Loucy (cell line): ENCODE data around the gene NIN.

Experiments used
- H2AFZ ChIP-seq: fragments of 200-600 bp; sonication (generic); 2 replicates; pipeline ENCODE4 v1.6.0; 2016; ENCODE audit warnings: antibody characterized with exemption, mild to moderate bottlenecking, low read length, moderate library complexity
- H3F3A ChIP-seq: fragments of 200-600 bp; 2 replicates; pipeline ENCODE4 v1.6.0; 2016; ENCODE audit warnings: antibody characterized with exemption, low read depth, mild to moderate bottlenecking
- H3K27me3 ChIP-seq: fragments of 200-600 bp; sonication (generic); 2 replicates; pipeline ENCODE4 v1.6.1; 2014; ENCODE audit warnings: low read length, mild to moderate bottlenecking; ENCODE audit not compliant: insufficient read depth, poor library complexity, severe bottlenecking
- H3K36me3 ChIP-seq: fragments of 200-600 bp; sonication (generic); 2 replicates; pipeline ENCODE4 v1.6.1; 2016; ENCODE audit warnings: low read length; ENCODE audit not compliant: insufficient read depth
- H3K4me1 ChIP-seq: fragments of 200-600 bp; sonication (generic); 2 replicates; pipeline ENCODE4 v1.5.1; 2014; ENCODE audit warnings: low read length, mild to moderate bottlenecking; ENCODE audit not compliant: insufficient read depth, poor library complexity, severe bottlenecking
- H3K4me2 ChIP-seq: fragments of 200-600 bp; sonication (generic); 2 replicates; pipeline ENCODE4 v1.6.0; 2014; ENCODE audit warnings: antibody characterized with exemption, low read length, low read depth, mild to moderate bottlenecking; ENCODE audit not compliant: poor library complexity, severe bottlenecking
- H3K4me3 ChIP-seq: fragments of 200-600 bp; sonication (generic); 2 replicates; pipeline ENCODE4 v1.5.1; 2014; ENCODE audit warnings: low read length, mild to moderate bottlenecking, mixed read lengths; ENCODE audit not compliant: poor library complexity, severe bottlenecking
- H3K79me2 ChIP-seq: fragments of 200-600 bp; sonication (generic); 2 replicates; pipeline ENCODE4 v1.6.1; 2014; ENCODE audit warnings: low read length; ENCODE audit not compliant: insufficient read depth
- H3K9ac ChIP-seq: fragments of 200-600 bp; sonication (generic); 2 replicates; pipeline ENCODE4 v1.6.0; 2014; ENCODE audit warnings: mild to moderate bottlenecking, low read depth, low read length, moderate library complexity; ENCODE audit not compliant: poor library complexity, severe bottlenecking
- H3K9me2 ChIP-seq: fragments of 200-600 bp; sonication (generic); replicated peaks from 2 replicates; pipeline ENCODE4 v1.6.1; 2016; ENCODE audit warnings: low read depth, low read length, mixed read lengths
- H3K9me3 ChIP-seq: fragments of 200-600 bp; sonication (generic); 2 replicates; pipeline ENCODE4 v1.6.1; 2014; ENCODE audit warnings: mild to moderate bottlenecking, antibody characterized with exemption, low read length, low read depth; ENCODE audit not compliant: insufficient read depth
- H4K20me1 ChIP-seq: fragments of 200-600 bp; sonication (generic); 2 replicates; pipeline ENCODE4 v1.6.0; 2014; ENCODE audit warnings: antibody characterized with exemption, low read length, mild to moderate bottlenecking; ENCODE audit not compliant: insufficient read depth, poor library complexity, severe bottlenecking
- EZH2phosphoT487 ChIP-seq: fragments of 200-600 bp; IDR thresholded peaks from 2 replicates; pipeline ENCODE4 v1.6.1; 2018; ENCODE audit warnings: antibody characterized with exemption, mild to moderate bottlenecking, moderate library complexity, borderline replicate concordance
- TF ChIP-seq, protein P1 (sequence below): fragments of 200-600 bp; sonication (generic); conservative IDR thresholded peaks from 2 replicates; pipeline ENCODE4 v1.5.1; 2014; ENCODE audit warnings: mild to moderate bottlenecking, antibody characterized with exemption, low read length

Gene NIN

DNA sequence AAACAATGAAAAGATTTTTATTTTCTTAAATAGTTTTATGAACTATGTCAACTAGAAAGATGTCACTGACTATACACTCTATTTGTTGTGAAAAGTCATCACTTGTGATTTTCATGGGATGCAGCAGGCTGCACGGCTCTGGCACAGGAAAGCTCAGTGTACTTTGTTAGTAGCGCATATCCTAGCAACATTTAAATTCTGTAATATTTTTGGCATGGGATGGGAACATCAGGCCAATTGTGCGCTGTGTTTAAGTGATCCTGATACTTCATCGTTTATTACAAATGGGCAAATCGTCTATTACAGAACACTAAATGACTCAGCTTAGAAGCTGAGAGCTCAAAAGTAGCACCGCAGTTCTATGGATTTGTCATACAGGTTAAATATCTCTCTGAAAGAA is 102.1 kb downstream of the NIN start:
- Histone ChIP-seq H3K4me1 (peaks cover 16% of the 10 kb centered on the region), H3K4me2 (no peak overlapping the region), H3K27me3 (no peaks in the 10 kb centered on the region), H4K20me1 (peaks cover 3% of the 10 kb centered on the region), H3F3A (peaks cover 3% of the 10 kb centered on the region; the same call in 1 of the 2 replicates), H3K79me2 (no peaks in the 10 kb centered on the region), H3K4me3 (no peak overlapping the region), H3K9me2 (no peaks in the 10 kb centered on the region), H3K9ac (no peak overlapping the region), H3K9me3 (peaks cover 6% of the 10 kb centered on the region; the same call in 1 of the 2 replicates), H2AFZ (no peak overlapping the region), H3K36me3 (peaks cover 80% of the 10 kb centered on the region)
- TF ChIP-seq, protein P1, sequence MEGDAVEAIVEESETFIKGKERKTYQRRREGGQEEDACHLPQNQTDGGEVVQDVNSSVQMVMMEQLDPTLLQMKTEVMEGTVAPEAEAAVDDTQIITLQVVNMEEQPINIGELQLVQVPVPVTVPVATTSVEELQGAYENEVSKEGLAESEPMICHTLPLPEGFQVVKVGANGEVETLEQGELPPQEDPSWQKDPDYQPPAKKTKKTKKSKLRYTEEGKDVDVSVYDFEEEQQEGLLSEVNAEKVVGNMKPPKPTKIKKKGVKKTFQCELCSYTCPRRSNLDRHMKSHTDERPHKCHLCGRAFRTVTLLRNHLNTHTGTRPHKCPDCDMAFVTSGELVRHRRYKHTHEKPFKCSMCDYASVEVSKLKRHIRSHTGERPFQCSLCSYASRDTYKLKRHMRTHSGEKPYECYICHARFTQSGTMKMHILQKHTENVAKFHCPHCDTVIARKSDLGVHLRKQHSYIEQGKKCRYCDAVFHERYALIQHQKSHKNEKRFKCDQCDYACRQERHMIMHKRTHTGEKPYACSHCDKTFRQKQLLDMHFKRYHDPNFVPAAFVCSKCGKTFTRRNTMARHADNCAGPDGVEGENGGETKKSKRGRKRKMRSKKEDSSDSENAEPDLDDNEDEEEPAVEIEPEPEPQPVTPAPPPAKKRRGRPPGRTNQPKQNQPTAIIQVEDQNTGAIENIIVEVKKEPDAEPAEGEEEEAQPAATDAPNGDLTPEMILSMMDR: no peak
- TF ChIP-seq EZH2phosphoT487: no peak

DNA sequence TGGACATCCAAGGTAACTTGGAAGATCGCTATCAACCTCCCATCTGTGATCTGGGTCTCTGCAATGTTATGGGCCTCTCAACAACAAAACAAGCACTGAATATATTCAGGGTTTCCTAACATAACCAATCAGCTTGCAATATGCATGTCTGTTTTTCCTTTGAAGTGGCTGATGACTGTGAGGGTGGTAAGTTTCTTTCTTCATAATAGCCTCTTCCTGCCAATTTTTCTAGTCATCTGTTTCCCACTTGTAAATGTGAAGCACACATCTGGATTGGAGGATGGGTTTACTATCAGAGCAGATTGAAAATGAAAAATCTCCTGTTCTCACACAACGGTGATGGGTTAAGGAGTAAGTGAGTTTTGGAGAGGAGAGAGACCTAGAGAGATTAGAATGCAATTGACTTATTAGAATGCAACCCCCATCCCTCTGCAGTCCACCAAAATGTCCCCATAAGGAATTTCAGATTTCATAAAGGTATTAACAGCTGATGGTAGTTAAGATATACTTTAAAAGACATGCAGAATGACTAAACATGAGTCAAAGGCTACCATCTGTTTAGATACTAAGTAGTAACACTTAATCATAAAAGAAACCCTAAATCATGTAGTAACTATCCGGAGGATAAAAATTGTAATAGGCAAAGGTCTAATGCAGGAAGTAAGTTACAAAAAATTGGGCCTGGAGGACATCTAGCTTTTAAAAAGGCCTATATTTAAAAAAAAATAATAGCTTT is 104.4 kb downstream of the NIN start:
- H3K9me2 ChIP-seq: no peaks in the 10 kb centered on the region
- peaks cover 6% of the 10 kb centered on the region; the same call in 1 of the 2 replicates for H3K9me3 ChIP-seq
- H3K79me2 ChIP-seq: no peaks in the 10 kb centered on the region
- H3K9ac ChIP-seq: no peak overlapping the region
- no peak overlapping the region for H3K4me3 ChIP-seq
- no peaks in the 10 kb centered on the region for H3K27me3 ChIP-seq
- TF ChIP-seq EZH2phosphoT487: no peak
- TF ChIP-seq, protein P1: no peak
- peaks cover 3% of the 10 kb centered on the region for H4K20me1 ChIP-seq
- peaks cover 3% of the 10 kb centered on the region; the same call in 1 of the 2 replicates for H3F3A ChIP-seq
- H3K4me1 ChIP-seq: peaks cover 16% of the 10 kb centered on the region
- peaks cover 83% of the 10 kb centered on the region for H3K36me3 ChIP-seq
- H2AFZ ChIP-seq: no peak overlapping the region
- peak overlapping the region; percentile 12 for H3K4me2 ChIP-seq

DNA sequence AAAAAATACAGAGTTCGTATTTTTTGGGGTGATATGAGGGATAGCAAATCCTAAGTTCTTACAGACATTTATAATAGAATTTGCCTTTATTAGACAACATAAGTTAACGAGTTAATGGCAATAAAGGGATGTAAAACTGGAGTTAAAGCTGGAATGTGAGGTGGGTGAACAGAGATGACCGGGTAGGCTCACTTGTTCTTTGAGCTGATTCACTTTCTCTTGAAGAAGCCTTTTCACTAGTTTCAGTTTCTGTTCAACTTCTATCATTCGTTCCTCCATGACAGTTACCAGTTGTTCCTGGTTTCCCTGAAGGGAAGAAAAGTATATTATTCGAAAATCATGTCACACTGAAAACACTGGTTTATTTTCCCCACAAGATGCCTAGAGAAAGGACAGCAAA is 105.2 kb downstream of the NIN start:
- no peak overlapping the region for H2AFZ ChIP-seq

More for the DNA sequence above, 105.2 kb downstream of the NIN start:
- TF ChIP-seq, protein P1: no peak
- no peak for TF ChIP-seq EZH2phosphoT487
- H3F3A ChIP-seq: peaks cover 3% of the 10 kb centered on the region; the same call in 1 of the 2 replicates
- H3K9me2 ChIP-seq: no peaks in the 10 kb centered on the region
- peak overlapping the region; percentile 12 for H3K4me2 ChIP-seq
- H3K4me3 ChIP-seq: no peak overlapping the region
- peaks cover 3% of the 10 kb centered on the region for H4K20me1 ChIP-seq
- peaks cover 6% of the 10 kb centered on the region; the same call in 1 of the 2 replicates for H3K9me3 ChIP-seq
- H3K4me1 ChIP-seq: peaks cover 16% of the 10 kb centered on the region
- no peak overlapping the region for H3K9ac ChIP-seq
- H3K79me2 ChIP-seq: no peaks in the 10 kb centered on the region
- H3K36me3 ChIP-seq: peaks cover 85% of the 10 kb centered on the region
- H3K27me3 ChIP-seq: no peaks in the 10 kb centered on the region
